ENCODE data around the gene CERS4.

- TF ChIP-seq, protein P1, sequence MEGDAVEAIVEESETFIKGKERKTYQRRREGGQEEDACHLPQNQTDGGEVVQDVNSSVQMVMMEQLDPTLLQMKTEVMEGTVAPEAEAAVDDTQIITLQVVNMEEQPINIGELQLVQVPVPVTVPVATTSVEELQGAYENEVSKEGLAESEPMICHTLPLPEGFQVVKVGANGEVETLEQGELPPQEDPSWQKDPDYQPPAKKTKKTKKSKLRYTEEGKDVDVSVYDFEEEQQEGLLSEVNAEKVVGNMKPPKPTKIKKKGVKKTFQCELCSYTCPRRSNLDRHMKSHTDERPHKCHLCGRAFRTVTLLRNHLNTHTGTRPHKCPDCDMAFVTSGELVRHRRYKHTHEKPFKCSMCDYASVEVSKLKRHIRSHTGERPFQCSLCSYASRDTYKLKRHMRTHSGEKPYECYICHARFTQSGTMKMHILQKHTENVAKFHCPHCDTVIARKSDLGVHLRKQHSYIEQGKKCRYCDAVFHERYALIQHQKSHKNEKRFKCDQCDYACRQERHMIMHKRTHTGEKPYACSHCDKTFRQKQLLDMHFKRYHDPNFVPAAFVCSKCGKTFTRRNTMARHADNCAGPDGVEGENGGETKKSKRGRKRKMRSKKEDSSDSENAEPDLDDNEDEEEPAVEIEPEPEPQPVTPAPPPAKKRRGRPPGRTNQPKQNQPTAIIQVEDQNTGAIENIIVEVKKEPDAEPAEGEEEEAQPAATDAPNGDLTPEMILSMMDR (conservative IDR thresholded peaks at IDR 0.05), result no peak
- no peak for TF ChIP-seq EZH2 (IDR thresholded peaks at IDR 0.05; ENCODE audit: low read depth)
These were observed 41.9 kb downstream of the CERS4 start for GRCh38 chr19:8251025-8251472.
